GM18502 (cell line): ENCODE data around the gene PLTP.

Experiments
- ATAC-seq: cut with Tn5 transposase; IDR thresholded peaks from one replicate; pipeline ENCODE4 v1.9.1; 2021; ENCODE audit warnings: mild to moderate bottlenecking; ENCODE audit not compliant: unreplicated experiment, poor library complexity

The PLTP gene

GRCh38 chr20:45851501-45851900 lies 60.5 kb downstream of the PLTP start:
- no peak for ATAC-seq

GRCh38 chr20:45850926-45851325 lies 61.0 kb downstream of the PLTP start:
- no peak for ATAC-seq

- no peak for ATAC-seq
Measured at GRCh38 chr20:45850238-45850637, 61.7 kb downstream of the PLTP start.

DNA sequence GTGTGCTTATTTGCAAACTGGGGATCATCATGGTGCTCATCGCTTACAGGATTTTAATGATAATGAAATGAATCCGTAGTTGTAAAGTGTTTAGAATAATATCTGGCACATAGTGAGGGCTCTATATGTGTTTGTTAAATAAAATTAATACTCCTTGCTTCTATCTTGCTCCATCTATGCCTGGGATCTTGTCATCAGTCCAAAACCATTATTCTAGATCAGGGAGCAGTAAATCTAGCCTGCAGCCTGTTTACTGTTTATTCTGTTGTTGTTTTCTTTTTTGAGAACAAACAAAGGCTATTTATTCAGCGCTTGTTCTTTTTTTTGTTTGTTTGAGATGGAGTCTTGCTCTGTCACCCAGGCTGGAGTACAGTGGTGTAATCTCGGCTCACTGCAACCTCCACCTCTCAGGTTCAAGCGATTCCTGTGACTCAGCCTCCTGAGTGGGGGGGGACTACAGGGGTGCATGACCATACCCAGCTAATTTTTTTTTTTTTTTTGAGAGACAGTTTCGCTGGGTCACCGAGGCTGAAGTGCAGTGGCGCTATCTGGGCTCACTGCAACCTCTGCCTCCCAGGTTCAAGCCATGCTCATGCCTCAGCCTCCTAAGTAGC lies 62.9 kb downstream of the PLTP start:
- ATAC-seq: no peak
